ENCODE data around the gene NAPEPLD.

NAPEPLD gene

DNA sequence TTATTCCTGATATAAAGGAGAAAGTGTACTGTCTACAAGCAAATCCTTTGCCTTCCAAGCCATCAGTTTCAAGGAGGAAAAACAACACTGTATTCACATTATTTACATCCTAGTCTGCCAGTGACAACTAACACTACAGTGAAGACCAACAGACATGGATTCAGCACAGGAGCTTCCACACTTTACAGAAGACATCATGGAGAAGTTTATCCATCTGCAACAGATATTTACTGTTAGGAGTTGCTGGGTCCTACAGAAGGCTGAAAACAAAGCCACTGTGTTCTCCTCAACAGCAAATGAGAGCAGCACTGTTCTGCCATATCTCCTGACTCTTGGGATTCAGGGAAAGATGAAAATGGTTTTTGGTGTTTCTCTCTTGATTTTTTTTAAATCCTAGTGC is 31.9 kb downstream of the NAPEPLD start:
- Histone ChIP-seq H3F3A (ENCODE audit: insufficient read depth, low read length) (no peaks in the 10 kb centered on the region), H4K20me1 (ENCODE audit: insufficient read depth, low read length) (no peaks in the 10 kb centered on the region), H3K27me3 (replicated peaks; ENCODE audit: insufficient read depth, low read length) (no peaks in the 10 kb centered on the region), H3K36me3 (replicated peaks; ENCODE audit: insufficient read depth, low read length) (no peaks in the 10 kb centered on the region), H3K9me2 (replicated peaks; ENCODE audit: insufficient read depth, low read length) (no peaks in the 10 kb centered on the region), H3K4me2 (ENCODE audit: low read depth, low read length) (no peak overlapping the region), H3K27ac (ENCODE audit: low read length) (no peak overlapping the region), H3K9ac (ENCODE audit: low read length) (no peak overlapping the region), H3K9me3 (replicated peaks; ENCODE audit: insufficient read depth, low read length) (no peaks in the 10 kb centered on the region), H3K79me2 (ENCODE audit: low read length) (no peaks in the 10 kb centered on the region), H2AFZ (ENCODE audit: low read length) (no peak overlapping the region), H3K4me1 (ENCODE audit: low read length) (no peaks in the 10 kb centered on the region), H3K4me3 (ENCODE audit: low read length) (no peak overlapping the region)
- DNase-seq = no peak
- TF ChIP-seq, protein P1, sequence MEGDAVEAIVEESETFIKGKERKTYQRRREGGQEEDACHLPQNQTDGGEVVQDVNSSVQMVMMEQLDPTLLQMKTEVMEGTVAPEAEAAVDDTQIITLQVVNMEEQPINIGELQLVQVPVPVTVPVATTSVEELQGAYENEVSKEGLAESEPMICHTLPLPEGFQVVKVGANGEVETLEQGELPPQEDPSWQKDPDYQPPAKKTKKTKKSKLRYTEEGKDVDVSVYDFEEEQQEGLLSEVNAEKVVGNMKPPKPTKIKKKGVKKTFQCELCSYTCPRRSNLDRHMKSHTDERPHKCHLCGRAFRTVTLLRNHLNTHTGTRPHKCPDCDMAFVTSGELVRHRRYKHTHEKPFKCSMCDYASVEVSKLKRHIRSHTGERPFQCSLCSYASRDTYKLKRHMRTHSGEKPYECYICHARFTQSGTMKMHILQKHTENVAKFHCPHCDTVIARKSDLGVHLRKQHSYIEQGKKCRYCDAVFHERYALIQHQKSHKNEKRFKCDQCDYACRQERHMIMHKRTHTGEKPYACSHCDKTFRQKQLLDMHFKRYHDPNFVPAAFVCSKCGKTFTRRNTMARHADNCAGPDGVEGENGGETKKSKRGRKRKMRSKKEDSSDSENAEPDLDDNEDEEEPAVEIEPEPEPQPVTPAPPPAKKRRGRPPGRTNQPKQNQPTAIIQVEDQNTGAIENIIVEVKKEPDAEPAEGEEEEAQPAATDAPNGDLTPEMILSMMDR (IDR thresholded peaks at IDR 0.05; ENCODE audit: low read length) = no peak
- TF ChIP-seq EZH2 (optimal IDR thresholded peaks at IDR 0.05; ENCODE audit: low read depth, low read length) = no peak
- no peak for TF ChIP-seq EZH2phosphoT487 (IDR thresholded peaks at IDR 0.05; ENCODE audit: low read length)

DNA sequence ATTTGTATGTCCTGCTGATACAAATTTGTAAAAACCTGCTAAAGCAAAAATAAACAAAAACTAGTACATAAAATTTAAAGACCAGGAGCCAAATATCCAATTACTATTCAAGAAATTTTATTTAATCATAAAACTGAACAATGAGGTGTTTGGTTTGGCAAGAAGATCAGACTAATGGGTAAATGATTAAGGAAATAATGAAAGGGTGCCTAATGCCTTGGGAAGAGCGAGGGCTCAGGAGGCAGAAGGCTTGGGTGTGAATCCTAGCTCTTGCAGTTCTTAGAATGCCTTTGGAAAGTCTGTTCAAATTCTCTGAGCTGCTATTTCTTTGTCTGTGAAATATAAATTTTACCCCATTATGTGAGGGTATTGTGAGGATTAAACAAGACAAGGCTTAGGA is 32.4 kb downstream of the NAPEPLD start:
- DNase-seq = no peak
- TF ChIP-seq, protein P1 (IDR thresholded peaks at IDR 0.05; ENCODE audit: low read length) = no peak
- Histone ChIP-seq H3K9me3 (replicated peaks; ENCODE audit: insufficient read depth, low read length) (no peaks in the 10 kb centered on the region), H3K27me3 (replicated peaks; ENCODE audit: insufficient read depth, low read length) (no peaks in the 10 kb centered on the region), H3K9ac (ENCODE audit: low read length) (no peak overlapping the region), H3K4me2 (ENCODE audit: low read depth, low read length) (no peak overlapping the region), H3K79me2 (ENCODE audit: low read length) (no peaks in the 10 kb centered on the region), H3K4me1 (ENCODE audit: low read length) (no peaks in the 10 kb centered on the region), H3K36me3 (replicated peaks; ENCODE audit: insufficient read depth, low read length) (no peaks in the 10 kb centered on the region), H2AFZ (ENCODE audit: low read length) (no peak overlapping the region), H3K9me2 (replicated peaks; ENCODE audit: insufficient read depth, low read length) (no peaks in the 10 kb centered on the region), H4K20me1 (ENCODE audit: insufficient read depth, low read length) (no peaks in the 10 kb centered on the region), H3F3A (ENCODE audit: insufficient read depth, low read length) (no peaks in the 10 kb centered on the region), H3K4me3 (ENCODE audit: low read length) (no peak overlapping the region), H3K27ac (ENCODE audit: low read length) (no peak overlapping the region)

DNA sequence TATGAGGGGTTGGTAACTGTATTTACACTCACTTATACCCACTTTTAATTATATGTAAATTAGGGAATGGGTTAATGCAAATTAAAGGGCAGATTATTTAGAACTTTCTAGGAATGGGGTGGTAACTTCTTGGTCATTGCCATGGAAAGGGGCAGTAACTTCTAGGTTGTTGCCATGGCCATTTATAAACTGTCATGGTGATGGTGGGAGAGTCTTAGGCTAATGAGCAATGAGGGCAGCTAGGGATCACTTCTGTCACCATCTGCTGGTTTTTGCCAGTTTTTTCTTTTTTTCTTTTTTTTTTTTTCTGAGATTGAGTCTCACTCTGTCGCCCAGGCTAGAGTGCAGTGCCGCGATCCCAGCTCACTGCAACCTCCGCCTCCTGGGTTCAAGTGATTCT is 33.1 kb downstream of the NAPEPLD start:
- no peaks in the 10 kb centered on the region for H3K79me2 ChIP-seq (ENCODE audit: low read length)
- TF ChIP-seq EZH2phosphoT487 (IDR thresholded peaks at IDR 0.05; ENCODE audit: low read length) (no peak), EZH2 (optimal IDR thresholded peaks at IDR 0.05; ENCODE audit: low read depth, low read length) (no peak)
- TF ChIP-seq, protein P1 (IDR thresholded peaks at IDR 0.05; ENCODE audit: low read length) = no peak
- DNase-seq = no peak
- no peaks in the 10 kb centered on the region for H3K9me2 ChIP-seq (replicated peaks; ENCODE audit: insufficient read depth, low read length)
- no peak overlapping the region for H3K4me2 ChIP-seq (ENCODE audit: low read depth, low read length)
- H4K20me1 ChIP-seq (ENCODE audit: insufficient read depth, low read length) = no peaks in the 10 kb centered on the region
- H3K9me3 ChIP-seq (replicated peaks; ENCODE audit: insufficient read depth, low read length) = no peaks in the 10 kb centered on the region
- no peaks in the 10 kb centered on the region for H3K36me3 ChIP-seq (replicated peaks; ENCODE audit: insufficient read depth, low read length)
- no peaks in the 10 kb centered on the region for H3K27me3 ChIP-seq (replicated peaks; ENCODE audit: insufficient read depth, low read length)
- no peak overlapping the region for H3K27ac ChIP-seq (ENCODE audit: low read length)
- no peaks in the 10 kb centered on the region for H3K4me1 ChIP-seq (ENCODE audit: low read length)
- H3F3A ChIP-seq (ENCODE audit: insufficient read depth, low read length) = no peaks in the 10 kb centered on the region
- H3K4me3 ChIP-seq (ENCODE audit: low read length) = no peak overlapping the region
- no peak overlapping the region for H2AFZ ChIP-seq (ENCODE audit: low read length)
- no peak overlapping the region for H3K9ac ChIP-seq (ENCODE audit: low read length)
